GM21447 (cell line): ENCODE data around the gene PBXIP1.

ENCODE experiments used
- ATAC-seq: cut with Tn5 transposase; IDR thresholded peaks from one replicate; pipeline ENCODE4 v1.9.1; 2021; ENCODE audit not compliant: unreplicated experiment

The PBXIP1 gene

DNA sequence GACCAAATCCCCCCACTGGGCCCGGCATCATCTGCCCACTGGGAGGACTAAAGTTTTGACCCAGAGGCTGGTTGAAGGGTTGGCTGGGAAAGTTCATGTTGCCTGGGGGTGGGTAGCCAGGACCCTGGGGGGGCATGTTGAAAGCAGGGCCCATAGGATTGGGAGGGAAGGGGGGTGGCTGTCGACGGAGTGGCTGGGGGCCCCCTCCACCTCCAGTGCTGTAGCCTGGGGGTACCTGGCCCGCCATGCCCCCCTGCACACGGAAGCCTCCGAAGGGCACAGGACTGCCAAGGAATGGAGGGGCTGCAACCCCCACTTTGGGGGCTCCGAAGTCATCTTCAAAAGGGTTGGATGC lies 3.5 kb upstream of the PBXIP1 start:
- no peak for ATAC-seq

DNA sequence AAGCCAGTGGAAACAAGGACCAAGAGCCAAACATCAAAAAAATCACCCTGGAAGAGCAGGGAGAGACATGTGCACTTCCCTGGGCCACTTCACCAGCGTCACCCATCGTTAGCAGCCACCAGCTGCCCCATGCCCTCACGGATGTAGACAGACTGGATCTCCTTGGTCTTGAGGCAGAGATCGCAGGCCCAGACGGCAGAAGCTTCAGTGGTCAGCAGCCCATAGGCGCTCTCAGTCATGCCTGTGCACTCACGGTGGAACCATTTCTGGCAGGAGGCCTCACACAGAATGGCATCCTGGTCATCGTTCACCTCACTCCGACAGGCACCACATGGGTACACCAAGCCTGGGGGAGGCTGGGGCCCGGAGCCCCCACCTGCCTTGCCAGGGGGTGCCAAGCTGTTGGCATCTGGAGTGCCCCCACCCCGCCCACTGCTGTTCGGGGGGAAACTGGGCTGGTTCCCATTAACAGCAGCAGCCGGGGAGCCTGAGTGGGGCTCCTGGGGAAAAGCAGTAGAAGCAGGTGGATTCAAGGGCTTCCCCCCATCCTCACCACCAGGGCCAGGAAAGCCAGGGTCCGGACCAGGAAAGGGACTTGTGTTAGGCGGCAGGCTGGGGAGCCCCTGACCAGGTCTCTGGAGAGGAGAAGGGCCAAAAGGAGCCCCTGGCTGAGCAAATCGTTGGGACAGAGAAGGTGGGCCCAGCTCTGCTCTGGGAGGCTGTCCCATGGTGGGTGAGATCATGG lies 3.0 kb upstream of the PBXIP1 start:
- ATAC-seq: no peak

DNA sequence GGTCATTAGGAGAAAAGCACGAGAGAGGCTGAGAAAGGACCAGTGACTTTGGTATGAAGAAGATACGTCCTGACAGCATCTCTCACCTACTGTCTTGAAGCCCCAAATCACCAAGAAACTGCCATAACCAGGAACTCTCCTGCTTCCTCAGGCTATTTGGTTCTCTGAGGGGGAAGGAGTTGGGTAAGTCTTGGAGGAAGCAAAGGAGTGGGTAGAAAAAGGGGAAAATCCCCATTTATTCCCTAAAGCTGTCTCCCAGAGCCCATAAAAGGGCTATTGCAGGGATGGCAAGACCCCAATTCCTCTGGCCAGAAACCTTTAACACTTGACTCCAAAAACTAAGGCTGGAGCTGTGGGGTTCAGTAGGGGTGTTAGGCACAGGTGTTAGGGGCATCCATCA lies 2.1 kb upstream of the PBXIP1 start:
- no peak for ATAC-seq

DNA sequence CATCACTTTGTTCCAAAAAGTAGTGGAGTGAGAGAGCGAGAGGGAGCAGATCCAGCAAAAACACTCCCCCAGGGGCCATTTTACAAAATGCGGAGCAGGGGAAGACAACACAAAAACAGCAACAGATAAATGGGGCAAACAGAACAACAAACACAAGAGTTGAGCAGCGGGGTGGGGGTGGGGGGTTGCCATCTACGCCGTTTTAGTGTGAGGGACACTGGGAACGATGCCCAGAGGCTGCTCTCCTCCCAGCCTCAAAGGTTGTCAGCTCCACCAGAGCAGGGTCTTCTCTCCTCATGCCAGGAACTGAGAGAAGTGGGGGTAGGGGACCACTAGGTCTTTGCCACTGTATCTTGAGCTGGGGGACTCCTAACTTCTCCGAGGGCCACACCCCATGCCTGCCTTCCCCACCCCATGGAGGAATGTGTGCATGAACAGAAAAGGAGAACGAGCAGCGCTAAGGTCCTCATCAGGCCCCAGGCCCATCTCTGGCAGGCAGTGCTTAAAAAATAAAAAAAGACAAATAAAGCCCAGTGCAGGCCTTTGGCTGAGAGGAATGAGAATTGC lies 1.3 kb upstream of the PBXIP1 start:
- no peak for ATAC-seq

DNA sequence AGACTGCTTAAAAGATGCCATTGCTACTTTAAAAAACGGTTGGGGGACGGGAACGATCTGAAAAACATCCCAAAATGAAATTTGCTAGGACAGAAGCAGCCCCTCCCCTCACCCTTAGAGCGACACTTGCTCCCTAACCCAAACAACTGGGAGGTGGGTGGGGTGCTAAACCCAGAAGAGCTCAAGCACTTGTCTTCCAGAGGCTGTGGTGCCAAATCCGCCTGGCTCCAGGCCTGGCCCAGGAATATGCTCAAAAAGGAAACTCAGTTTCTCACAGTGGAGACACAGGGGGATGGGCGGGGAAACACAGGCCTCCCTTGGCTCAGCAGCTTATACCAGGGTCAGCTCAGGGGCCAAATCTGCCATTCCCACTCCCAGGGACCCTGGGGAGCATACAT lies 644 bp upstream of the PBXIP1 start:
- no peak for ATAC-seq

DNA sequence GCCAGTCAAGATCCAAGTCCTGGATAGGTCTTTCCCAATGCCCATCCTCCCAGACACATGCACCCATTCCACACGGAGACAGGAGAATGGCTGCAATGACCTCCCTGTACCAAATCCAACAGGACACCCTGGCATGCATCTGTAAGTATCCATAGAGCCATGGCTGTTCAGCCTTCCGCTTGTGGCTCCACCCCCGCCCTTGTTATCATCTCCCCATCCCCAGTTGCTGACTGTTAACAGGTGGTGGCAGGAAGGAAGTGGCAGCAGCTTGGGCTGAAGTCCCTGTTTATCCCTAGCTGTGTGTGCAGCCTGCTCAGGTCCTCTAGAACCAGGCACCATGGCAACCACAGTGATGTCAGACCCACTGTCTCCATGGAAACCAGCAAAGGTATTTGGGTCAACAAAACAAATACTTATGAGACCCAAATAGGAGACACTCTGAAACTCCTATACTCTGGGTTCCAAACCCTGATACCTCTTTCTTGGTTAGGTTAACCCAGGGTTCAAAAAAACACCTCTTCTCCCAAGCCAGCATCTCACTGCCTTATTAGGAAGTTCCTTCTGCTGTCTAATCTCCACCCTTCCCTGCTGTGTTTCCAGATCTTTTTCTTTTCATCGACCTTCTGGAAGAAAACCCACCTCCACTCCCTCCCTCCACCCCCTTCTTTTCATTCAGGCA lies 721 bp downstream of the PBXIP1 start:
- peak; percentile 54 for ATAC-seq

DNA sequence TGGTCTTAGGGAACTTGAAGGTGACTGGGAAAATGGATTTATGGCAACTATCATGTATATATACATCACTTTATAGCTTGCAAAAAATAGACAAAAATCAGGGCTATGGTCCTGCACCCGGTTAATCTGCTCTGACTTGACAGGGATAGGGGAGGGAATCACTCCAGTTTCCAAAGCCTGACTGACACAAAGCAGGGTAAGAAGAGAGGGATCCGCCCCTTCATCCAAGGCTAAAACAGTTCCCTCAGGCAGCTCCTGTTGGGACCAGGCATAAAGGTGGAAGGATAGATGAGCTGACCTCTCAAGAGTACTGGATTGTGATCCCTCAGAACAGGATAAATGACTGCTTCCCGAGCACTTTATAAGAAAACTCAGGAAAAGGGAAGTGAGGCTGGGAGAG lies 1.4 kb downstream of the PBXIP1 start:
- no peak for ATAC-seq

DNA sequence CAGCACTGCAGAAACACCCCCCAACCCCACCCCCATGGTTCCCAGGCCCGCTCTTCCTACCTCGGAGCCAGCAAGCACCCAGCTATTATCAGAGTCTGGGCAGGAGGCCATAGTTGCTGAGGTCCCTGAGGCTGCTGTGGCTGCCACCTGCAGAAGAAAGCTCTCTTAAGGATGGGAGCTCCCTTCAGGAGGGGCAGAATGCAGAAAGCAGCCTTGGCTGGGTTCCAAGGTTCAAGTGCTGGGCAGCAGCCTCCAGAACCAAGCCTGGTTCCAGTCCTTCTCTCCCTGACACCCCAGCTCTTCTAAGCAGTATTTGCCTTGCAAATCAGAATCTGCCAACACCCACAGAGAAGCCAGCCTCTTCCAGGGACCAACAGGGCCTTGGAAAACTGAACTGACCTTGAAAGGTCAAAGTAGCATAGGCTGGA lies 2.3 kb downstream of the PBXIP1 start:
- ATAC-seq: no peak

DNA sequence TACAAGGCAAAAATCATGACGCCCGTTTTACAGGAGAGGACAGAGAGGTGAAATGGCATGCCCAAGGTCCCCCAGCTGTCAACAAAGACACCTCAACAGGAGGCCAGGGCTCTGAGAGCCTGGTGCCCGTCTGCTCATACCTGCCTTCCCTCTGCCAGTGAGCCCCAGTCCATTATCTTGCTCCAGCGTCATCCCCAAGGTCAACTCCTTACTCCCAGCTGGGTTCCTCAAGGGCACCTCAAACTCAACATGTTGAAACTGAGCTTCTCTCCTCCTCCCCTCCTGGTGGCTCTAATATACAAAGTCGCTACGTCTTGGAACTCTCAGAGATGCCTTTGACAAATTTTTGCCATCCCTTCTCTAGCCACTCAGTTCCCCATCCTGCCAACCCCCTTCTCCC lies 3.2 kb downstream of the PBXIP1 start:
- no peak for ATAC-seq

DNA sequence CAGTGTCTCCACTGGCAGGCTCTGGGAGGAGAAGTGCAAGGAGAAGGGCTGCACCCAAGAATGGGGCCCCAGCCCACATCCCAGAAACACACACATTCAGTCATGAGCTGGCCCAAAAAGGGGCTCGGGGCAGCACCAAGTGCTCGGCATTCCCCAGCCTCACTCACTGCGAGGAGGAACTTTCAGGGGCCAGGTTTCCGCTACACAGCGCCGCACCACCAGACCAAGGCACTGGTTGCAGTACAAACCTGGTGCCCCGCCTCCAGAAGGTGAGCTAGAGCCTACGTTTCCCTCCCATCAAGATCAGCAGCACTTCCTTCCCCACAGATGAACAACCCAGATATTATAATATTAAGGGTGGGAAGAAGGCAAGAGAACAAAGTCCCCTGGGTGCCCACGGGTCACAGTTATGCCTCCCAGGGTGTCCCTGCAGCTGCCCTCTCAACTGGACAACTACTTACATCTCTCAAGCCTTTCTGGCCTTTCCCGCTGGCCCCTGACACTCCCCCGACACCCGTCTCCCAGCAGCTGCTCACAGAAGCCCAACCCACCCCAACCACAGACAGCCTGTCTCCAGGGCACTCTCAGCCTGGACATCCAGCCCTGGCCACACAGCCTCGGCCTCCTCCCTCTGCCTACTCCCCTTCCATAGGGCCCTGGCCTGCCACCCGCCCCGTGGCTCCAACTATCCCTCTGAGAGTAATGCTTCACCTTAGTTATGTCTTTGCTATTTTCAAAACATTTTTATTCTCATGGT lies 3.8 kb downstream of the PBXIP1 start:
- no peak for ATAC-seq

DNA sequence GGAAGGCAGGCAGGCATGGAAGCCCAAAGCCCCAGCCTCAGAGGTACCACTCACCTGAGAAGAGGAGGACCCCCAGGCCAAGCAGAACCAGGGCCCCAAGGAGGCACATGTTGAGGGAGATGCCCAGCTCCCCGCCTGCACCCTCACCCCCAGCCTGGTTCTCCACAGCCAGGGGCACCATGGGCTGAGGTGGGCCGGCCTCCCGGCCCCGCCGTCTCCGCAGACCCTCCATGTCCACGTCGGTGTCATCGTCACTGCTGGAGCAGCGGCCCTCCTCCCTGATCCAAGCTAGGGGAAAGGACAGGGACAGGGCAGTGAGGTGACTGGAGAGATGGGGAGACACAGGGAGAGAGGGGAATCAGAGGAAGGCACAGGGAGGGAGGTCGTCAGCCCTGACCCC lies 7.8 kb downstream of the PBXIP1 start:
- ATAC-seq: no peak

DNA sequence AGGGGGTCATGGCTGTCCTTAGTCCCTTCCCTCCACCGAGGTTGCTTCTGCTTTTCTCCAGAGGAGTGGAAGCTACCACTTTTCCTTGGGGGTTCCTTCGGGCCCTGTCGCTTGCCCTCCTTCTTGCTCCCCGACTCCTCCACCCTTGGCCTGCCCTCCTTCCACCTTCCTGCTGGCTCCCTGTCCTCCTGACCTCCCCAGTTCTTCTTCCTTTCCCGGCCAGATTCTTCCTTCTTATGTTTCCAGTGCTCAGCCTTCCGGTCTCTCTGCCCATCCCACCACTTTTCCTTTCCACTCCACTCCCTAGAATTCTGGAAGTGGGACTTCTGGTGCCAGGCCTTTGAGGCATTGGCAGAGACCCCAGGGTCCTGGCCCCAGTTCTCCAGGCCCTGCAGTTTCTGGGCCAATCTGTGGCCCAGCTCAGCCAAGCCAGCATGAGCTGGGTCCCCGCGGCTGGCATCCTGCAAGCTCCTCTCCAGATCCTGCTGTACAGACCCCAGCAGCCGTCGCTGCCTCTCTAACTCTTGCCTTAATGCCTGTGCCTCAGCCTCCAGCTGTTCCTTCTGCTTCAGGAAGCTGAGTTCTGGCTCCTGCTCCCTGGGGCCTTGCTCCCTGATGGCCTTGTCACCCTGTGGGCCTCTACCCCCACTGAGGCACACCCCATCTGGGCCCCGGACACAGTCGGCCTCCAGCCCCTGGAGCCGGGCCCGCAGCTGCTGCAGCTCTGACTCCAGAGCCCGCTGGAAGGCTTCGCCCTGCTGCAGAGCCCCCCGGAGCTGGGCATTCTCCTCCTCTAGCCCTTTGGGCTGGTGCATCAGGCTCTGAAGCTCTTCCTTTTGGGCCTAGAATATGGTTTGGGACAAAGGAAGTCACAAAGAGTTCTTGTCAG lies 9.7 kb downstream of the PBXIP1 start:
- ATAC-seq: no peak

DNA sequence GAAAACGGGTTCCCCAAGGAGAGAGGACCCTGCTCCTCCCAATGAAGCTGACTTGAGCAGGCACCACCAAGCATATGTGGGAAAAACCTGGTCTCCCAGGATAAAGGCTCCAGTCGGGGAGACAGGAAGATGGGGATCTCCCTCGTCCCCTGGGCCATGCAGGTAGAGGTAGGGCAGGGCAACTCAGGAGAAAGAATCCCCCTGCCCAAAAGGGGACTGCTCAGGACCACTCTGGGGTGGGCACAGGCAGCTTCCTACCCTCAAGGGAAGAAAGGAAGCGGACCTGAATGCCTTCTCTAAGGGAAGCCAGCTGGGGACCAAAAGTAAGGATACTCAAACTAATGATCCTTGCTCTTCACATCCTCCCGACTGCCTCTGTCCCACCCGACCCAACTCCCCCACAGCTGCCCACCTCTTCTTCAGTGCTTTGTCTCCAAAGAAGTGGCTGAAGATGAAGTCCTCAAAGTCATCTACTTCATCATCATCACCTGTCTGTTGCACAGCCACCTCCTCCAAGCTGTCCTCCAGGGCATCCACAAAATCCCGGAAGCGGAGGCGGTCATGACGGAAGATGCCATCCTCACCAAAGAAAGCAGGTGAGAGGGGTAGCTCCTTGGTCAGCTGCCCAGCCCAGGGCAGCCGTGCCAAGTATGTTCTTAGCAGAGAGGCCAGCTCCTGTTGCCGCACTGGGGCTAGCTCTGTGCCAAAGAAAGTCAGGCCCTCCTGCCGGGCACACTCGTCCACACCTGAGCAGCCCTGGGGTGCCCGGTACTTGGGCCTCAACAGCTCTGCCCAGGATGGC lies 10.5 kb downstream of the PBXIP1 start:
- no peak for ATAC-seq

DNA sequence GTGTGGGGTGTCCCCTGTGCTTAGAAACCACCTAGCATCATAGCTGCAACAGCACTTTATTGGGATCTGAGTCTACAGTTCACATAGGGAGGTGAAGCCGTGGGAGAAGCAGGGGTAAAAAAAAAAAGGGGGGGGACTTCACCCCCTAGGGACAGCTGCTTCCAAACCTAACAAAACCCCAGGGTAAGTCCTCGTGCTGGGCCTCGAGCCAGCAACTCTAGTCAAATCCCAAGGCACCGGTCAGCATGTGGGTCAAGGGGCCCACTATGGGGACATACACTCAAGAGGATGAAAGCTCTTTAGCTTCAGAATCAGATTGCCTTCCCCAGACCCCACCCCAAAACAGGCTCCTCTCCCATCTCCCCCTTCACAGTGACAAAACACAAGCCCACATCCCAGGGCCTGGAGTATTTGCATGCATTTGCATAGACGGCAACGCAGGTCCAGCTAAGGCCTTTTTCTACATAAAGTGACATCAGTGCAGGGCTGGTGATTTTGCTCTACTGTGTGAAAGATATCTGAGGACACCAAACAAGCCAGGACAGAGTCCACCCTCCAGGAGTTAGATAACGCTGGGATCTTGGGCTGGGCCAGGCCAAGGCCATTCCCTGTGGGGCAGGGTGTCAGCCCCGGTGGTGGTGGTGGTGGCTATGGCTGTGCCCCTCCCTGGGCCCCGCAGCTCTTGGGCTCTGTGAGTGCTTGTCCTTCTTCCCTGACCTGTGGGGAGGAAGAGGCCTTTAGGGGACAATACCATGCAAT lies 11.3 kb downstream of the PBXIP1 start:
- no peak for ATAC-seq

DNA sequence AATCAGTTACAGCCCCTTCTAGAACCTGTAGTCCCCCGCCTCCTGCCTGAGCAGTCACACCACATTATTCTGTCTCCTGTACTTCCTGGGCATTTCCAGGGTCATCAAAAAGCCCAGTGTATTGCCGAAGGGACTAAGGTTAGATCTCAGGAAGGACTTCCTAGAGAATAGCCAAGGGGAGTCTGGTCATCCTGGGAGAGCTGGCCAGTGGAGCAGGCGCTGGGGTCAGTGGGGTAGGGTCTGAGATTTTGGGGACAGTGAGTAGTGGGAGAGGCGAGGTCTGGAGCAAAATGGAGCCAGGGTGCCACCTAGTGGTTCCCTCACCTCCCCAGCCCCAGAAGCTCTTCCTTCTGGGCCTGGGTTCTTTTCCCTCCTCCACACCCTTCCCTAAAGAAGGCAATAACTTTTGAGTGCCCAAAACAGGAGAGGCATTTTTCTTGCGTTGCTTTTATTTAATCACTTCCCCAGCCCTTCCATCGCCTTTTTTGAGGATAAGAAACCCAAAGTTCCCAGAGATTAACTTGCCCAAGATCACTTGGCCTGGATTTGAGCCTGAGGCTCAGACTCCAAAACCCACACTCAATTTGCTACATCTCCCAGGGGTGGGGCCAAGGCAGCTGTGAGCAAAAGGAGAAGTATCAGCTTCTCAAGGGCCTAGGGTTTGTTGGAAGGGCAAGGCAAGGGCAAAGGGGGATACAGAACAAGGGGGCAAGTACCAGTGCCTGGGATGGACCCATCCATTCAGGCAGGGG lies 12.1 kb downstream of the PBXIP1 start:
- no peak for ATAC-seq

DNA sequence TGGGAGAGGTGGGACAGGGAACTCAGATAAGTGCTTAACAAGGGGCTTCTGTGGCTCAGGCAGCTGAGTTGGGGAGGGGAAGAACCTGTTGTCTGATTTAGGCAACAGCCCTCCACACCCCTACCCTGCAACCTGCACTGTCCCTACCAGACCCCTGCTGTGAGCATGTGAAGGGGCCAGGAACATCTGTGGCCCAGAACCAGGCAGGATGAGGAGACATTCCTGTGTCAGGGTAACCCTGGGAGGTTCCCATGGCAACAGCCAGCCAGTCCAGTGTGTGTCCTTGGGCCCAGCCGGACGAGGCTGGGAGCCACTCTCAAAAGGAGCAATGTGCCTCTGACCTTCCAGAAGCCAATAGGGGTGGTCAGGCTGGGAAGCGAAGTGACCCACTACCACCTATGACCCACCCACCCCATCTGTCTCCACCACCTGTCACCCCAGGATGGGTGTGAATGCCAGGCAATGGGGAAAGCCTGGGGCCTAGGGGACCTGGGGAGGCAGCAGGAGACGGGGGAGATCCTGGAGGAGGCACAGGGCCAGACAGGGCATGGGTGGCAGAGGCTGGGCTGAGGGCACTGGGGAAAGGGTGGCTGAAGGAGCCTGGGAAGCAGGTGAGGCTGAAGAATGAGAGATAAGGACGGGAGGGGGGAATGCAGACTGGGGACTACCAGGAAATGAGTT lies 14.4 kb downstream of the PBXIP1 start:
- ATAC-seq: no peak

DNA sequence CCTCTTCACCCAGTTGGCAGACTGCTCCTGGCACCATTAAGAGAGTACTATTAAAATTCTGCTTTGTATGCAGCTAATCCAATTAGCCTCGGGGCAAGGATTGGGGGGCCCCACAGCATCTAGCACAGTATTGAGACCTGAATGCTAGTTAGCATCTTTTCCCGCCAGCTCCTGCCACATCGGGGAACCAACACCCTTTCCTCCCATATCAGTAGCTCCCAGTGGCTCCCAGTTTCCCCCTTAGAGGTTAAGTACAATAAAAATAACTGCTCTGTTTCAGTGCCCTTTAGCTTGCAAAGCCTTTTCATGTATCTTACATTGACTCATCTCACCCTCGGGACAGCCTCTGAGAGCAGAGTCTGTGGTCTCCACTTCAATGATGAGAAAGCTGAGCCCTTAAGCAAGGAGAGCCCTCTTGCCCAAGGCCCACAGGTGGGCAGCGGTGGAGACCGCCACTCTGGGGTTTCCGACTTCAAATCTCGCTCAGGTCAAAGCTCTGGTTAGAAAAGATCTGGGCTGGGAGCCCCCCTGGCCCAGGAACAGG lies 15.2 kb downstream of the PBXIP1 start:
- no peak for ATAC-seq

DNA sequence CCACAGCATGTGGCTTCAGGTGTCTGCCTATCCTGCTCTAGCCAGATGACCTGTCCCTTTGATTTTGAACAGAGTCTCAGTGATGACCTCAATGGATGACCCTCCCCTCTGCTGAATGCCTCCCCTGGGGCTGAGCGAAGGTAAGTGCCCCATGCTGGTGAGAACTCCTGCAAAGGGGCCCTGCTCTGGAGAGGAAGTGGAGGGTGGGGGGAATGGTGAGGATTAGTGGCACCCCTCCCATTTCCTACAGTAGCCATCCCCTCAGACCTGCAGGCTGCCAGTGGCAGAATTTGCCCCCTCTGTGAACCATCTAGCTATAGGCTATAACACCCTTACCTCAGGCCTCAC lies 15.7 kb downstream of the PBXIP1 start:
- no peak for ATAC-seq
